GM23338 (cell line): ENCODE results near the gene CNIH3. TPM values are rescaled to one million over a fixed set of nuclear protein-coding genes. Genes with fewer than 3 reads are reported as not detected.

Experiments
- ATAC-seq: fragments of 200-7000 bp; cut with Tn5 transposase; 3 replicates; pipeline ENCODE4 v1.9.1; 2020
- DNase-seq: peaks from one replicate; pipeline ENCODE4 v3.0.0-alpha.2; 2015; ENCODE audit warnings: low spot score
- H2AFZ ChIP-seq: fragments of 200-600 bp; sonication (generic); 2 replicates; pipeline ENCODE4 v1.8.0; 2016; ENCODE audit warnings: antibody characterized with exemption, mild to moderate bottlenecking, moderate library complexity
- H3F3A ChIP-seq: fragments of 200-600 bp; sonication (generic); replicated peaks from 2 replicates; pipeline ENCODE4 v1.8.0; 2017; ENCODE audit warnings: antibody characterized with exemption, mixed run types, low read depth
- H3K27ac ChIP-seq: fragments of 200-600 bp; sonication (generic); 2 replicates; pipeline ENCODE4 v1.6.1; 2016; ENCODE audit warnings: low read depth
- H3K27me3 ChIP-seq: fragments of 200-600 bp; sonication (generic); 2 replicates; pipeline ENCODE4 v1.8.0; 2016; ENCODE audit warnings: mild to moderate bottlenecking, mixed run types, moderate library complexity; ENCODE audit not compliant: insufficient read depth
- H3K36me3 ChIP-seq: fragments of 200-600 bp; sonication (generic); 2 replicates; pipeline ENCODE4 v1.8.0; 2016; ENCODE audit warnings: mild to moderate bottlenecking; ENCODE audit not compliant: insufficient read depth
- H3K4me1 ChIP-seq: fragments of 200-600 bp; sonication (generic); 2 replicates; pipeline ENCODE4 v1.8.0; 2016; ENCODE audit warnings: mild to moderate bottlenecking, moderate library complexity; ENCODE audit not compliant: insufficient read depth
- H3K4me2 ChIP-seq: fragments of 200-600 bp; sonication (generic); 2 replicates; pipeline ENCODE4 v1.7.1; 2017; ENCODE audit warnings: mixed run types
- H3K4me3 ChIP-seq: fragments of 200-600 bp; sonication (generic); 2 replicates; pipeline ENCODE4 v1.6.1; 2016; ENCODE audit warnings: mixed run types
- H3K79me2 ChIP-seq: fragments of 200-600 bp; sonication (generic); replicated peaks from 2 replicates; pipeline ENCODE4 v1.8.0; 2017; ENCODE audit warnings: mild to moderate bottlenecking; ENCODE audit not compliant: insufficient read depth
- H3K9me2 ChIP-seq: fragments of 200-600 bp; sonication (generic); 2 replicates; pipeline ENCODE4 v1.8.0; 2017; ENCODE audit not compliant: insufficient read depth
- H4K20me1 ChIP-seq: fragments of 200-600 bp; sonication (generic); replicated peaks from 2 replicates; pipeline ENCODE4 v1.8.0; 2017; ENCODE audit warnings: mild to moderate bottlenecking; ENCODE audit not compliant: insufficient read depth
- H3K27ac Mint-ChIP-seq: 2 replicates; pipeline ENCODE4 v1.8.0; 2020; ENCODE audit warnings: inconsistent platforms, mild to moderate bottlenecking, moderate library complexity, mixed read lengths
- H3K27me3 Mint-ChIP-seq: 3 replicates; pipeline ENCODE4 v1.8.0; 2022; ENCODE audit warnings: low read depth, mild to moderate bottlenecking, moderate library complexity, mixed read lengths, inconsistent platforms; ENCODE audit not compliant: insufficient read depth, poor library complexity
- H3K36me3 Mint-ChIP-seq: 3 replicates; pipeline ENCODE4 v1.8.0; 2021; ENCODE audit warnings: low read depth, mild to moderate bottlenecking, inconsistent platforms, moderate library complexity, mixed read lengths
- H3K4me1 Mint-ChIP-seq: 3 replicates; pipeline ENCODE4 v1.8.0; 2020; ENCODE audit warnings: mild to moderate bottlenecking, inconsistent platforms, mixed read lengths
- H3K4me3 Mint-ChIP-seq: 3 replicates; pipeline ENCODE4 v1.8.0; 2021; ENCODE audit warnings: moderate library complexity, mild to moderate bottlenecking, inconsistent platforms, mixed read lengths
- H3K9me3 Mint-ChIP-seq: 3 replicates; pipeline ENCODE4 v1.8.0; 2020; ENCODE audit warnings: moderate library complexity, mild to moderate bottlenecking, inconsistent platforms, mixed read lengths
- CREB1 ChIP-seq: fragments of 250-450 bp; sonication (Bioruptor Pico); IDR thresholded peaks from 2 replicates; pipeline ENCODE4 v1.5.0; 2020; ENCODE audit warnings: low read depth, mild to moderate bottlenecking, moderate library complexity
- EZH2 ChIP-seq: fragments of 200-600 bp; sonication (generic); IDR thresholded peaks from one replicate; pipeline ENCODE4 v1.8.0; 2017; ENCODE audit warnings: antibody characterized with exemption, mild to moderate bottlenecking, low read depth; ENCODE audit not compliant: unreplicated experiment
- EZH2phosphoT487 ChIP-seq: fragments of 200-600 bp; sonication (generic); IDR thresholded peaks from one replicate; pipeline ENCODE4 v1.8.1; 2018; ENCODE audit warnings: antibody characterized with exemption; ENCODE audit not compliant: unreplicated experiment
- JUNB ChIP-seq: IDR thresholded peaks from one replicate; pipeline ENCODE4 v1.6.1; 2016; ENCODE audit warnings: antibody characterized with exemption; ENCODE audit not compliant: unreplicated experiment
- NANOG ChIP-seq: IDR thresholded peaks from 2 replicates; pipeline ENCODE4 v1.6.1; 2016; ENCODE audit warnings: antibody characterized with exemption, borderline replicate concordance
- POLR2AphosphoS5 ChIP-seq: IDR thresholded peaks from 2 replicates; pipeline ENCODE4 v1.6.1; 2016; ENCODE audit warnings: antibody characterized with exemption, low read depth
- STAT1 ChIP-seq: IDR thresholded peaks from one replicate; pipeline ENCODE4 v1.6.1; 2016; ENCODE audit warnings: antibody characterized with exemption; ENCODE audit not compliant: unreplicated experiment
- ZNF114 ChIP-seq: fragments of 250-450 bp; sonication (Bioruptor Pico); IDR thresholded peaks from 2 replicates; pipeline ENCODE4 v1.5.0; 2020; ENCODE audit warnings: mild to moderate bottlenecking, moderate library complexity
- ZNF331 ChIP-seq: fragments of 250-450 bp; sonication (Bioruptor Pico); IDR thresholded peaks from 2 replicates; pipeline ENCODE4 v1.5.0; 2020; ENCODE audit warnings: low read depth, mild to moderate bottlenecking, moderate library complexity
- polyA plus RNA-seq: library from polyadenylated mRNA; unstranded; fragments of >200 nt; fragmentation: Nextera tagmentation; extraction: Ambion mirVana; gene quantifications from 2 replicates; pipeline ENCODE4 v1.2.1, GENCODE V29; 2016
- total RNA-seq: library from RNA; depleted of rRNA; stranded (reverse); fragments of >200 nt; shearing (Covaris generic); gene quantifications from 2 replicates; pipeline ENCODE4 v1.2.3, GENCODE V29; 2014
- TF ChIP-seq, protein P1 (sequence below), 2 experiments: fragments of 200-600 bp in 1 of 2; sonication (generic) in 1 of 2; conservative IDR thresholded peaks; 2 replicates each; pipeline versions ENCODE4 v1.5.1 to v1.6.1; 2016 to 2017; ENCODE audit warnings: antibody characterized with exemption in 2 of 2, low read depth in 2 of 2, mild to moderate bottlenecking in 2 of 2, moderate library complexity in 1 of 2
- TF ChIP-seq, protein P2 (sequence below): fragments of 250-450 bp; sonication (Bioruptor Pico); IDR thresholded peaks from 2 replicates; pipeline ENCODE4 v1.5.0; 2020; ENCODE audit warnings: mild to moderate bottlenecking, moderate library complexity
- TF ChIP-seq, protein P3 (sequence below): IDR thresholded peaks from 2 replicates; pipeline ENCODE4 v1.6.1; 2016; ENCODE audit warnings: antibody characterized with exemption

Gene CNIH3
- total and polyA plus RNA-seq, 2 experiments from 2014 or later = 3.6 to 5.1 TPM

DNA sequence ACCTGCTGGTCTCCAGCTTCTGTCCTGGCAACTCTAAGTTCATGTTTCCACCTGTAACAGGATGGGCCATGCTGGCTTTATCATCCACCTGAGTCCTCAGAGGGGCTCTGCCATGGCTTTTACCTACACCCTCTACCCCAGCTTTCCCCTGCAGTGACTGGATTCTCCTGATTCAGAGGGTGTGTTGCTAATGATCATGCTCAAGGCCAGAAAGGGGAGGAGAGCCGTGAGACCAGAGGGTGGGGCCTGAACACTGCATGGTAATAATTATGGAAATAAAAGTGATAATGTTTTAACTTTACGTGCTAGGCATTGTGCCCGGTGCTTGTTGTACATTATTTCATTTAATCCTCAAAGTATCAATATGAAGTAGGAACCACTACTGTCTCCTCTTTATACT, 53.3 kb downstream of the CNIH3 start:
- no peaks in the 10 kb centered on the region for H3K27me3 Mint-ChIP-seq
- H3K27ac ChIP-seq = no peak overlapping the region

DNA sequence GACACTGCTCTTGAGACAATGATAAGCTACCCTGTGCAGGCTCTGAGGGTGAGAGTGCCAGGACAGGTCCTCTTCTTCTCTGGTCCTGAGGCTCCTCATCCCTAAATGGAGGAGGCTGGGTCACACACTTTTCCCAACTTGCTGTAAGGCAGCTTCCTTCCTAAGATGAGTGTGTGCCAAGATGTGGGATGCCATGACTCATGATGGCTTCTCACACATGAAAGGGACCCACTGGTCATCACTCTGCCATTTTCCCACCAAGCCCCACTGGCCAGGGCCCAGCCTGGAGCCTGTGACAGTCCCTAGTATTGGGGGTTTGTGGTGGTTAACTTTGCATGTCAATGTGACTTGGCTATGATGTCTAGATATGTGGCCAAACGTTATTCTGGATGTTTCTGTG, 54.4 kb downstream of the CNIH3 start:
- Mint-ChIP-seq H3K36me3 (no peaks in the 10 kb centered on the region), H3K9me3 (peaks cover 4% of the 10 kb centered on the region; the same call in 2 of the 3 replicates), H3K27me3 (no peaks in the 10 kb centered on the region), H3K4me1 (peaks cover 6% of the 10 kb centered on the region), H3K27ac (no peak overlapping the region), H3K4me3 (no peak overlapping the region)
- Histone ChIP-seq H3K36me3 (no peaks in the 10 kb centered on the region), H4K20me1 (no peaks in the 10 kb centered on the region), H3K4me3 (no peak overlapping the region), H3K27me3 (no peaks in the 10 kb centered on the region), H3K27ac (no peak overlapping the region), H3K9me2 (peaks cover 8% of the 10 kb centered on the region; the same call in 1 of the 2 replicates), H3K79me2 (no peaks in the 10 kb centered on the region; the same call in 1 of the 2 replicates), H3F3A (no peaks in the 10 kb centered on the region), H3K4me2 (no peak overlapping the region), H3K4me1 (no peaks in the 10 kb centered on the region; the same call in 1 of the 2 replicates), H2AFZ (no peak overlapping the region)
- ATAC-seq = no peak
- no peak for DNase-seq
- TF ChIP-seq POLR2AphosphoS5 (no peak), NANOG (no peak), EZH2phosphoT487 (no peak), ZNF114 (CRISPR knock-in tag) (no peak), JUNB (no peak), CREB1 (CRISPR knock-in tag) (no peak), EZH2 (no peak), STAT1 (no peak), ZNF331 (no peak)
- TF ChIP-seq, protein P1, sequence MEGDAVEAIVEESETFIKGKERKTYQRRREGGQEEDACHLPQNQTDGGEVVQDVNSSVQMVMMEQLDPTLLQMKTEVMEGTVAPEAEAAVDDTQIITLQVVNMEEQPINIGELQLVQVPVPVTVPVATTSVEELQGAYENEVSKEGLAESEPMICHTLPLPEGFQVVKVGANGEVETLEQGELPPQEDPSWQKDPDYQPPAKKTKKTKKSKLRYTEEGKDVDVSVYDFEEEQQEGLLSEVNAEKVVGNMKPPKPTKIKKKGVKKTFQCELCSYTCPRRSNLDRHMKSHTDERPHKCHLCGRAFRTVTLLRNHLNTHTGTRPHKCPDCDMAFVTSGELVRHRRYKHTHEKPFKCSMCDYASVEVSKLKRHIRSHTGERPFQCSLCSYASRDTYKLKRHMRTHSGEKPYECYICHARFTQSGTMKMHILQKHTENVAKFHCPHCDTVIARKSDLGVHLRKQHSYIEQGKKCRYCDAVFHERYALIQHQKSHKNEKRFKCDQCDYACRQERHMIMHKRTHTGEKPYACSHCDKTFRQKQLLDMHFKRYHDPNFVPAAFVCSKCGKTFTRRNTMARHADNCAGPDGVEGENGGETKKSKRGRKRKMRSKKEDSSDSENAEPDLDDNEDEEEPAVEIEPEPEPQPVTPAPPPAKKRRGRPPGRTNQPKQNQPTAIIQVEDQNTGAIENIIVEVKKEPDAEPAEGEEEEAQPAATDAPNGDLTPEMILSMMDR (conservative IDR thresholded peaks at IDR 0.05; ENCODE audit: low read depth in 2 of 2) = no peak
- TF ChIP-seq, protein P2, sequence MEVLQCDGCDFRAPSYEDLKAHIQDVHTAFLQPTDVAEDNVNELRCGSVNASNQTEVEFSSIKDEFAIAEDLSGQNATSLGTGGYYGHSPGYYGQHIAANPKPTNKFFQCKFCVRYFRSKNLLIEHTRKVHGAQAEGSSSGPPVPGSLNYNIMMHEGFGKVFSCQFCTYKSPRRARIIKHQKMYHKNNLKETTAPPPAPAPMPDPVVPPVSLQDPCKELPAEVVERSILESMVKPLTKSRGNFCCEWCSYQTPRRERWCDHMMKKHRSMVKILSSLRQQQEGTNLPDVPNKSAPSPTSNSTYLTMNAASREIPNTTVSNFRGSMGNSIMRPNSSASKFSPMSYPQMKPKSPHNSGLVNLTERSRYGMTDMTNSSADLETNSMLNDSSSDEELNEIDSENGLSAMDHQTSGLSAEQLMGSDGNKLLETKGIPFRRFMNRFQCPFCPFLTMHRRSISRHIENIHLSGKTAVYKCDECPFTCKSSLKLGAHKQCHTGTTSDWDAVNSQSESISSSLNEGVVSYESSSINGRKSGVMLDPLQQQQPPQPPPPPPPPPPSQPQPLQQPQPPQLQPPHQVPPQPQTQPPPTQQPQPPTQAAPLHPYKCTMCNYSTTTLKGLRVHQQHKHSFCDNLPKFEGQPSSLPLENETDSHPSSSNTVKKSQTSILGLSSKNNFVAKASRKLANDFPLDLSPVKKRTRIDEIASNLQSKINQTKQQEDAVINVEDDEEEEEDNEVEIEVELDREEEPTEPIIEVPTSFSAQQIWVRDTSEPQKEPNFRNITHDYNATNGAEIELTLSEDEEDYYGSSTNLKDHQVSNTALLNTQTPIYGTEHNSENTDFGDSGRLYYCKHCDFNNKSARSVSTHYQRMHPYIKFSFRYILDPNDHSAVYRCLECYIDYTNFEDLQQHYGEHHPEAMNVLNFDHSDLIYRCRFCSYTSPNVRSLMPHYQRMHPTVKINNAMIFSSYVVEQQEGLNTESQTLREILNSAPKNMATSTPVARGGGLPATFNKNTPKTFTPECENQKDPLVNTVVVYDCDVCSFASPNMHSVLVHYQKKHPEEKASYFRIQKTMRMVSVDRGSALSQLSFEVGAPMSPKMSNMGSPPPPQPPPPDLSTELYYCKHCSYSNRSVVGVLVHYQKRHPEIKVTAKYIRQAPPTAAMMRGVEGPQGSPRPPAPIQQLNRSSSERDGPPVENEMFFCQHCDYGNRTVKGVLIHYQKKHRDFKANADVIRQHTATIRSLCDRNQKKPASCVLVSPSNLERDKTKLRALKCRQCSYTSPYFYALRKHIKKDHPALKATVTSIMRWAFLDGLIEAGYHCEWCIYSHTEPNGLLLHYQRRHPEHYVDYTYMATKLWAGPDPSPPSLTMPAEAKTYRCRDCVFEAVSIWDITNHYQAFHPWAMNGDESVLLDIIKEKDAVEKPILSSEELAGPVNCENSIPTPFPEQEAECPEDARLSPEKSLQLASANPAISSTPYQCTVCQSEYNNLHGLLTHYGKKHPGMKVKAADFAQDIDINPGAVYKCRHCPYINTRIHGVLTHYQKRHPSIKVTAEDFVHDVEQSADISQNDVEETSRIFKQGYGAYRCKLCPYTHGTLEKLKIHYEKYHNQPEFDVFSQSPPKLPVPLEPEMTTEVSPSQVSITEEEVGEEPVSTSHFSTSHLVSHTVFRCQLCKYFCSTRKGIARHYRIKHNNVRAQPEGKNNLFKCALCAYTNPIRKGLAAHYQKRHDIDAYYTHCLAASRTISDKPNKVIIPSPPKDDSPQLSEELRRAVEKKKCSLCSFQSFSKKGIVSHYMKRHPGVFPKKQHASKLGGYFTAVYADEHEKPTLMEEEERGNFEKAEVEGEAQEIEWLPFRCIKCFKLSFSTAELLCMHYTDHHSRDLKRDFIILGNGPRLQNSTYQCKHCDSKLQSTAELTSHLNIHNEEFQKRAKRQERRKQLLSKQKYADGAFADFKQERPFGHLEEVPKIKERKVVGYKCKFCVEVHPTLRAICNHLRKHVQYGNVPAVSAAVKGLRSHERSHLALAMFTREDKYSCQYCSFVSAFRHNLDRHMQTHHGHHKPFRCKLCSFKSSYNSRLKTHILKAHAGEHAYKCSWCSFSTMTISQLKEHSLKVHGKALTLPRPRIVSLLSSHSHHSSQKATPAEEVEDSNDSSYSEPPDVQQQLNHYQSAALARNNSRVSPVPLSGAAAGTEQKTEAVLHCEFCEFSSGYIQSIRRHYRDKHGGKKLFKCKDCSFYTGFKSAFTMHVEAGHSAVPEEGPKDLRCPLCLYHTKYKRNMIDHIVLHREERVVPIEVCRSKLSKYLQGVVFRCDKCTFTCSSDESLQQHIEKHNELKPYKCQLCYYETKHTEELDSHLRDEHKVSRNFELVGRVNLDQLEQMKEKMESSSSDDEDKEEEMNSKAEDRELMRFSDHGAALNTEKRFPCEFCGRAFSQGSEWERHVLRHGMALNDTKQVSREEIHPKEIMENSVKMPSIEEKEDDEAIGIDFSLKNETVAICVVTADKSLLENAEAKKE (CRISPR knock-in tag) = no peak
- TF ChIP-seq, protein P3, sequence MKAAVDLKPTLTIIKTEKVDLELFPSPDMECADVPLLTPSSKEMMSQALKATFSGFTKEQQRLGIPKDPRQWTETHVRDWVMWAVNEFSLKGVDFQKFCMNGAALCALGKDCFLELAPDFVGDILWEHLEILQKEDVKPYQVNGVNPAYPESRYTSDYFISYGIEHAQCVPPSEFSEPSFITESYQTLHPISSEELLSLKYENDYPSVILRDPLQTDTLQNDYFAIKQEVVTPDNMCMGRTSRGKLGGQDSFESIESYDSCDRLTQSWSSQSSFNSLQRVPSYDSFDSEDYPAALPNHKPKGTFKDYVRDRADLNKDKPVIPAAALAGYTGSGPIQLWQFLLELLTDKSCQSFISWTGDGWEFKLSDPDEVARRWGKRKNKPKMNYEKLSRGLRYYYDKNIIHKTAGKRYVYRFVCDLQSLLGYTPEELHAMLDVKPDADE = no peak

More for the DNA sequence above, 53.3 kb downstream of the CNIH3 start:
- H3K9me3 Mint-ChIP-seq = peaks cover 4% of the 10 kb centered on the region; the same call in 2 of the 3 replicates
- H3K4me3 Mint-ChIP-seq = no peak overlapping the region
- DNase-seq (no peak), ATAC-seq (no peak)
- H3K4me1 ChIP-seq = no peaks in the 10 kb centered on the region; the same call in 1 of the 2 replicates
- H3K9me2 ChIP-seq = peaks cover 8% of the 10 kb centered on the region; the same call in 1 of the 2 replicates
- no peaks in the 10 kb centered on the region for H3F3A ChIP-seq
- no peaks in the 10 kb centered on the region for H3K36me3 ChIP-seq
- no peaks in the 10 kb centered on the region for H4K20me1 ChIP-seq
- no peaks in the 10 kb centered on the region for H3K36me3 Mint-ChIP-seq
- no peak overlapping the region for H2AFZ ChIP-seq
- H3K4me3 ChIP-seq = no peak overlapping the region
- H3K4me2 ChIP-seq = no peak overlapping the region
- H3K4me1 Mint-ChIP-seq = peaks cover 6% of the 10 kb centered on the region
- no peak overlapping the region for H3K27ac Mint-ChIP-seq
- no peaks in the 10 kb centered on the region; the same call in 1 of the 2 replicates for H3K79me2 ChIP-seq
- TF ChIP-seq POLR2AphosphoS5 = no peak
- no peaks in the 10 kb centered on the region for H3K27me3 ChIP-seq
